Large intestine (tissue), 3 donors: Measurements from ENCODE around the gene RAB6B. TPM values are rescaled to one million over a fixed set of nuclear protein-coding genes. Genes with fewer than 3 reads are reported as not detected.

Experiments
- DNase-seq, 2 donors: peaks; one replicate each; pipeline versions ENCODE4 v3.0.0 to v3.0.0-alpha.2; 2013
- H3K27ac ChIP-seq: one replicate; pipeline ENCODE4 v1.5.1; 2013; ENCODE audit warnings: low read length
- H3K27me3 ChIP-seq: 2 replicates; pipeline ENCODE4 v1.6.1; 2013; ENCODE audit warnings: low read length; ENCODE audit not compliant: control insufficient read depth, insufficient read depth
- H3K36me3 ChIP-seq: 2 replicates; pipeline ENCODE4 v1.6.1; 2013; ENCODE audit warnings: low read length; ENCODE audit not compliant: control insufficient read depth, insufficient read depth
- H3K4me1 ChIP-seq: one replicate; pipeline ENCODE4 v1.6.1; 2013; ENCODE audit warnings: low read length; ENCODE audit not compliant: control insufficient read depth, insufficient read depth
- H3K4me3 ChIP-seq: one replicate; pipeline ENCODE4 v1.5.1; 2013; ENCODE audit warnings: low read length
- H3K9me3 ChIP-seq: one replicate; pipeline ENCODE4 v1.6.1; 2013; ENCODE audit warnings: mild to moderate bottlenecking, low read depth, low read length, moderate library complexity; ENCODE audit not compliant: control insufficient read depth
- WGBS: methylation state at CpG from one replicate; pipeline ENCODE4 v1.1.5; 2013; ENCODE audit warnings: low lambda C conversion rate; ENCODE audit not compliant: insufficient coverage; 5-methylcytosine and 5-hydroxymethylcytosine counted together
- polyA plus RNA-seq: library from polyadenylated mRNA; unstranded; fragments of 120-200 nt; gene quantifications from one replicate; pipeline ENCODE4 v1.2.1, GENCODE V29; 2013

Gene RAB6B
- polyA plus RNA-seq, 1 donor, result 8.8 TPM

GRCh38 chr3:133915685-133916658, 20.3 kb upstream of the RAB6B start:
- no peaks in the 10 kb centered on the region for H3K36me3 ChIP-seq
- H3K4me1 ChIP-seq, result no peaks in the 10 kb centered on the region
- no peak for DNase-seq
- no peak overlapping the region for H3K27ac ChIP-seq
- H3K27me3 ChIP-seq, result peaks cover 6% of the 10 kb centered on the region
- WGBS, result 50% methylated on average over 2 of the region's 10 CpGs
- H3K9me3 ChIP-seq, result no peaks in the 10 kb centered on the region
- H3K4me3 ChIP-seq, result no peak overlapping the region

GRCh38 chr3:133914839-133915600, 19.3 kb upstream of the RAB6B start:
- 84% methylated on average over 2 of the region's 12 CpGs for WGBS
- Histone ChIP-seq H3K9me3 (no peaks in the 10 kb centered on the region), H3K27me3 (peaks cover 6% of the 10 kb centered on the region), H3K27ac (no peak overlapping the region), H3K4me3 (no peak overlapping the region), H3K4me1 (no peaks in the 10 kb centered on the region), H3K36me3 (no peaks in the 10 kb centered on the region)
- no peak for DNase-seq

- no peak overlapping the region for H3K27ac ChIP-seq
- no peak for DNase-seq
- no peaks in the 10 kb centered on the region for H3K4me1 ChIP-seq
- H3K9me3 ChIP-seq, result no peaks in the 10 kb centered on the region
- H3K36me3 ChIP-seq, result no peaks in the 10 kb centered on the region
- no CpG with 5 or more reads among the region's 2 CpGs for WGBS
- peaks cover 4% of the 10 kb centered on the region for H3K27me3 ChIP-seq
- H3K4me3 ChIP-seq, result no peak overlapping the region
These were observed 14.7 kb upstream of the RAB6B start for GRCh38 chr3:133910422-133910821.

GRCh38 chr3:133905376-133905775, 9.7 kb upstream of the RAB6B start:
- WGBS, result no CpG with 5 or more reads among the region's 3 CpGs

GRCh38 chr3:133901847-133902246, 6.2 kb upstream of the RAB6B start:
- Histone ChIP-seq H3K4me3 (no peak overlapping the region), H3K27ac (no peak overlapping the region), H3K27me3 (peaks cover 19% of the 10 kb centered on the region), H3K9me3 (no peaks in the 10 kb centered on the region), H3K36me3 (no peaks in the 10 kb centered on the region), H3K4me1 (no peaks in the 10 kb centered on the region)
- no peak for DNase-seq
- 74% methylated on average over 2 of the region's 5 CpGs for WGBS

More at GRCh38 chr3:133905376-133905775, 9.7 kb upstream of the RAB6B start:
- no peak for DNase-seq
- Histone ChIP-seq H3K4me1 (no peaks in the 10 kb centered on the region), H3K27me3 (peaks cover 6% of the 10 kb centered on the region), H3K9me3 (no peaks in the 10 kb centered on the region), H3K4me3 (no peak overlapping the region), H3K36me3 (no peaks in the 10 kb centered on the region), H3K27ac (no peak overlapping the region)

- Histone ChIP-seq H3K4me3 (no peak overlapping the region), H3K36me3 (no peaks in the 10 kb centered on the region), H3K27me3 (peaks cover 26% of the 10 kb centered on the region), H3K4me1 (peaks cover 3% of the 10 kb centered on the region), H3K27ac (no peak overlapping the region), H3K9me3 (no peaks in the 10 kb centered on the region)
- no CpG with 5 or more reads among the region's 1 CpG for WGBS
- no peak for DNase-seq
These were observed 5.4 kb upstream of the RAB6B start for GRCh38 chr3:133901083-133901482.

- Histone ChIP-seq H3K36me3 (no peaks in the 10 kb centered on the region), H3K27ac (no peak overlapping the region), H3K4me1 (peaks cover 7% of the 10 kb centered on the region), H3K4me3 (no peak overlapping the region), H3K27me3 (peaks cover 35% of the 10 kb centered on the region), H3K9me3 (no peaks in the 10 kb centered on the region)
- DNase-seq, result no peak
These were observed 3.6 kb upstream of the RAB6B start for GRCh38 chr3:133899311-133899710.

- Histone ChIP-seq H3K4me3 (no peak overlapping the region), H3K27ac (no peak overlapping the region), H3K4me1 (peaks cover 7% of the 10 kb centered on the region), H3K9me3 (no peaks in the 10 kb centered on the region), H3K27me3 (peaks cover 52% of the 10 kb centered on the region), H3K36me3 (no peaks in the 10 kb centered on the region)
- no peak for DNase-seq
- no CpG with 5 or more reads among the region's 7 CpGs for WGBS
These were observed 1.9 kb upstream of the RAB6B start for GRCh38 chr3:133897547-133897946.

- whole genome bisulfite sequencing, result no CpG with 5 or more reads among the region's 37 CpGs
- Histone ChIP-seq H3K36me3 (no peaks in the 10 kb centered on the region), H3K27me3 (peaks cover 55% of the 10 kb centered on the region), H3K27ac (no peak overlapping the region), H3K9me3 (no peaks in the 10 kb centered on the region), H3K4me1 (peaks cover 7% of the 10 kb centered on the region), H3K4me3 (peak overlapping the region; percentile 34)
- peak in 1 of 2 donors; percentile 29 for DNase-seq
These were observed 500 bp upstream of the RAB6B start for GRCh38 chr3:133896002-133896761.
